K562 (cell line): ENCODE measurements around the gene FARP1. TPM values are rescaled to one million over a fixed set of nuclear protein-coding genes. Genes with fewer than 3 reads are reported as not detected.

ENCODE experiments used
- ATF6 ChIP-seq: sonication (generic); formaldehyde crosslinking; IDR thresholded peaks from 2 replicates; pipeline ENCODE4 v1.4.0; 2020; ENCODE audit warnings: mild to moderate bottlenecking, missing genetic modification reagents
- BRF1 ChIP-seq: IDR thresholded peaks from 3 replicates; pipeline ENCODE4 v1.6.1; 2011; ENCODE audit warnings: borderline replicate concordance, mild to moderate bottlenecking; ENCODE audit not compliant: insufficient read length; ENCODE audit errors: extremely low read depth
- CSDE1 ChIP-seq, 2 experiments: fragments of 450-650 bp; IDR thresholded peaks; 2 replicates each; pipeline ENCODE4 v1.6.1; 2016; ENCODE audit warnings: mild to moderate bottlenecking in 1 of 2
- HNRNPH1 ChIP-seq: fragments of 200-400 bp; formaldehyde crosslinking; optimal IDR thresholded peaks from 2 replicates; pipeline ENCODE3; 2017; ENCODE audit warnings: low read depth, mild to moderate bottlenecking, low read length, moderate library complexity
- KAT8 ChIP-seq: fragments of 450-650 bp; IDR thresholded peaks from 2 replicates; pipeline ENCODE4 v1.6.1; 2016; ENCODE audit warnings: low read depth, mild to moderate bottlenecking
- NFXL1 ChIP-seq: fragments of 450-650 bp; formaldehyde crosslinking; IDR thresholded peaks from 2 replicates; pipeline ENCODE4 v1.4.0; 2021; ENCODE audit warnings: mild to moderate bottlenecking
- PRMT5 ChIP-seq: sonication (generic); formaldehyde crosslinking; IDR thresholded peaks from 2 replicates; pipeline ENCODE4 v1.5.0; 2020; ENCODE audit warnings: missing genetic modification reagents
- polyA plus RNA-seq, 8 experiments: library from polyadenylated mRNA; depleted of rRNA in 4 of 8; stranded (reverse) in 5 of 8; unstranded in 3 of 8; fragments of >200 nt; fragmentation: Nextera tagmentation in 2 of 8; fragmentation: Illumina TruSeq in 1 of 8; extraction: Ambion mirVana in 2 of 8; extraction: Trizol in 1 of 8; gene quantifications; 2 replicates each; pipeline versions ENCODE4 v1.2.1 to v1.2.3, GENCODE V29; 2011 to 2014; ENCODE audit warnings: inconsistent platforms in 1 of 8, missing spikeins in 1 of 8
- total RNA-seq, 7 experiments: library from RNA; depleted of rRNA in 6 of 7; stranded (reverse); fragments of >200 nt in 6 of 7; fragmentation: Illumina TruSeq in 2 of 7; extraction: Trizol in 2 of 7; gene quantifications; 2 replicates each; pipeline versions ENCODE4 v1.2.1 to v1.2.3, GENCODE V29; 2011 to 2021; ENCODE audit warnings: low replicate concordance in 1 of 7
- TF ChIP-seq, protein P1 (sequence below), 2 experiments: fragments of 450-650 bp in 1 of 2; sonication (generic) in 1 of 2; formaldehyde crosslinking in 1 of 2; IDR thresholded peaks; 2 replicates each; pipeline versions ENCODE4 v1.7.1 to v1.9.0; 2016 to 2022; ENCODE audit warnings: inconsistent platforms in 1 of 2, mild to moderate bottlenecking in 1 of 2, missing genetic modification reagents in 1 of 2

FARP1 gene
- total and polyA plus RNA-seq, 9 of the 15 experiments (the other 6 are each of a cell fraction or from before 2014, with no cell fraction given) = 0.03 to 0.29 (median 0.05) TPM; not detected in 3

DNA sequence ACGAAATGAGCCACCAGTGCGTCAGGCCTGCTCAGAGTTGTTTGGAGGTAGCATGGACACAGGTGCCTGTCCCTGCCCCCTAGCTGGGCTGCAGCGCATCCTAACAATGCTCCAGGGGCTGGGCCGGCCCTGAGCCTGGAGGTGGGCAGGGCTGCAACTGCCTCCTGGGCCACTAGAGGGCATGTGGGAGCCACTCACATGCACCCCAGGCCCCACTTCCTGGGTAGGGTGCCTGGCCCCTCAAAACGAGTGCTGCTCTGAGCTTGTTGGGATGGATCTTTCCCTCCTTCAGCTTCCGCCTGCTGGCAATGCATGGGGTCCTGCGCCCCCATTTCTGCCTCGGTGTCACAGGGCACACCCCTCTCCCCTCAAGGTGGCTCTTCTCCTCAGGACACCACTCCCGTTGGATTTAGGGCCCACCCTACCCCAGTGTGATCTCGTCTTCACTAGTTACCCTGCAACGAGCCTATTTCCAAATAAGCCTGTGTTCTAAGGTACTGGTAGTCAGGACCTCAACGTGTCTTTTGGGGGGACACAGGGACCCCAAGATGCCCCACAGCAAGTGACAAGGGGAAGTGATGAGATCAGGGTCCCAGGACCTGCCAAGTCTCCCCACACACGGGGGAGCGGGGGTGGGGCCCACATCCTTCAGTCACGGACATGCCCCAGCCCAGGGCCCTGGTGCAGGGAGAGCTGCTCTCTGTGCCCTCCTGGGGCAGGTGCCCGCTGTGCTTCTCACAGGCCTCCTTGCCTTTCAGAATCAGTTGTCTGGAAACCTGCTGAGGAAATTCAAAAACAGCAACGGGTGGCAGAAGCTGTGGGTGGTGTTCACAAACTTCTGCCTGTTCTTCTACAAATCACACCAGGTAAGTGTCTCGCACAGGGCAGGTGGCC is 302.7 kb downstream of the FARP1 start (continued):
- no peak for TF ChIP-seq HNRNPH1
- TF ChIP-seq ATF6 (CRISPR knock-in tag) = no peak
- TF ChIP-seq, protein P1, sequence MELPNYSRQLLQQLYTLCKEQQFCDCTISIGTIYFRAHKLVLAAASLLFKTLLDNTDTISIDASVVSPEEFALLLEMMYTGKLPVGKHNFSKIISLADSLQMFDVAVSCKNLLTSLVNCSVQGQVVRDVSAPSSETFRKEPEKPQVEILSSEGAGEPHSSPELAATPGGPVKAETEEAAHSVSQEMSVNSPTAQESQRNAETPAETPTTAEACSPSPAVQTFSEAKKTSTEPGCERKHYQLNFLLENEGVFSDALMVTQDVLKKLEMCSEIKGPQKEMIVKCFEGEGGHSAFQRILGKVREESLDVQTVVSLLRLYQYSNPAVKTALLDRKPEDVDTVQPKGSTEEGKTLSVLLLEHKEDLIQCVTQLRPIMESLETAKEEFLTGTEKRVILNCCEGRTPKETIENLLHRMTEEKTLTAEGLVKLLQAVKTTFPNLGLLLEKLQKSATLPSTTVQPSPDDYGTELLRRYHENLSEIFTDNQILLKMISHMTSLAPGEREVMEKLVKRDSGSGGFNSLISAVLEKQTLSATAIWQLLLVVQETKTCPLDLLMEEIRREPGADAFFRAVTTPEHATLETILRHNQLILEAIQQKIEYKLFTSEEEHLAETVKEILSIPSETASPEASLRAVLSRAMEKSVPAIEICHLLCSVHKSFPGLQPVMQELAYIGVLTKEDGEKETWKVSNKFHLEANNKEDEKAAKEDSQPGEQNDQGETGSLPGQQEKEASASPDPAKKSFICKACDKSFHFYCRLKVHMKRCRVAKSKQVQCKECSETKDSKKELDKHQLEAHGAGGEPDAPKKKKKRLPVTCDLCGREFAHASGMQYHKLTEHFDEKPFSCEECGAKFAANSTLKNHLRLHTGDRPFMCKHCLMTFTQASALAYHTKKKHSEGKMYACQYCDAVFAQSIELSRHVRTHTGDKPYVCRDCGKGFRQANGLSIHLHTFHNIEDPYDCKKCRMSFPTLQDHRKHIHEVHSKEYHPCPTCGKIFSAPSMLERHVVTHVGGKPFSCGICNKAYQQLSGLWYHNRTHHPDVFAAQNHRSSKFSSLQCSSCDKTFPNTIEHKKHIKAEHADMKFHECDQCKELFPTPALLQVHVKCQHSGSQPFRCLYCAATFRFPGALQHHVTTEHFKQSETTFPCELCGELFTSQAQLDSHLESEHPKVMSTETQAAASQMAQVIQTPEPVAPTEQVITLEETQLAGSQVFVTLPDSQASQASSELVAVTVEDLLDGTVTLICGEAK (IDR thresholded peaks at IDR 0.05) = no peak
- TF ChIP-seq, protein P1 (CRISPR knock-in tag; IDR thresholded peaks at IDR 0.05) = no peak
- TF ChIP-seq CSDE1 (IDR thresholded peaks at IDR 0.05) = no peak
- no peak for TF ChIP-seq PRMT5
- no peak for TF ChIP-seq KAT8
- TF ChIP-seq NFXL1 (CRISPR knock-in tag) = no peak
- TF ChIP-seq BRF1 = no peak
